WTC11 (cell line): Measurements from ENCODE around the gene DNAJC10.

Source experiments
- FOXK1 ChIP-seq: sonication (generic); formaldehyde crosslinking; IDR thresholded peaks from 2 replicates; pipeline ENCODE4 v1.8.0; 2022; ENCODE audit warnings: mild to moderate bottlenecking, moderate library complexity, missing genetic modification reagents
- ZBTB21 ChIP-seq: sonication (generic); formaldehyde crosslinking; IDR thresholded peaks from 2 replicates; pipeline ENCODE4 v1.8.1; 2023; ENCODE audit warnings: mild to moderate bottlenecking, missing genetic modification reagents, borderline replicate concordance
- TF ChIP-seq, protein P1 (sequence below): sonication (generic); formaldehyde crosslinking; IDR thresholded peaks from 2 replicates; pipeline ENCODE4 v1.8.0; 2022; ENCODE audit warnings: missing genetic modification reagents
- TF ChIP-seq, protein P2 (sequence below): fragments of 200-600 bp; IDR thresholded peaks from 2 replicates; pipeline ENCODE4 v1.8.0; 2022; ENCODE audit warnings: antibody characterized with exemption

DNA sequence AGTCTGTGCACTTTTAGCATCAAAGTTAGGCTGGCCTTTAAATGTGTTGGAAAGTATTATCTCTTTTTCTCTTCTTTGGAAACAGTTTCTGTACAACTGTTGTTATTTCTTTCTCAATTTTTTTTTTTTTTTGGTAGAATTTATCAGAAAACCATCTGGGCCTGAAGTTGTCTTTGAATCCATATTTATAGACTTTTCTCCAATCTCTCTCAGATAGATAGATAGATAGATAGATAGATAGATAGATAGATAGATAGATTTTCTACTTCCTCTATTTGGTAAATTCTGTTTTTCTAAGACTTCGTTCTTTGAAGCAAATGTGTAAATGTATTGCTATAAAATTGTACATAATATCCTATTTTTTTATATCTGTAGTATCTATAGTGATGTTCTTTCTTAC lies 17.5 kb downstream of the DNAJC10 start:
- TF ChIP-seq ZBTB21 (CRISPR knock-in tag) (no peak), FOXK1 (no peak)
- TF ChIP-seq, protein P1, sequence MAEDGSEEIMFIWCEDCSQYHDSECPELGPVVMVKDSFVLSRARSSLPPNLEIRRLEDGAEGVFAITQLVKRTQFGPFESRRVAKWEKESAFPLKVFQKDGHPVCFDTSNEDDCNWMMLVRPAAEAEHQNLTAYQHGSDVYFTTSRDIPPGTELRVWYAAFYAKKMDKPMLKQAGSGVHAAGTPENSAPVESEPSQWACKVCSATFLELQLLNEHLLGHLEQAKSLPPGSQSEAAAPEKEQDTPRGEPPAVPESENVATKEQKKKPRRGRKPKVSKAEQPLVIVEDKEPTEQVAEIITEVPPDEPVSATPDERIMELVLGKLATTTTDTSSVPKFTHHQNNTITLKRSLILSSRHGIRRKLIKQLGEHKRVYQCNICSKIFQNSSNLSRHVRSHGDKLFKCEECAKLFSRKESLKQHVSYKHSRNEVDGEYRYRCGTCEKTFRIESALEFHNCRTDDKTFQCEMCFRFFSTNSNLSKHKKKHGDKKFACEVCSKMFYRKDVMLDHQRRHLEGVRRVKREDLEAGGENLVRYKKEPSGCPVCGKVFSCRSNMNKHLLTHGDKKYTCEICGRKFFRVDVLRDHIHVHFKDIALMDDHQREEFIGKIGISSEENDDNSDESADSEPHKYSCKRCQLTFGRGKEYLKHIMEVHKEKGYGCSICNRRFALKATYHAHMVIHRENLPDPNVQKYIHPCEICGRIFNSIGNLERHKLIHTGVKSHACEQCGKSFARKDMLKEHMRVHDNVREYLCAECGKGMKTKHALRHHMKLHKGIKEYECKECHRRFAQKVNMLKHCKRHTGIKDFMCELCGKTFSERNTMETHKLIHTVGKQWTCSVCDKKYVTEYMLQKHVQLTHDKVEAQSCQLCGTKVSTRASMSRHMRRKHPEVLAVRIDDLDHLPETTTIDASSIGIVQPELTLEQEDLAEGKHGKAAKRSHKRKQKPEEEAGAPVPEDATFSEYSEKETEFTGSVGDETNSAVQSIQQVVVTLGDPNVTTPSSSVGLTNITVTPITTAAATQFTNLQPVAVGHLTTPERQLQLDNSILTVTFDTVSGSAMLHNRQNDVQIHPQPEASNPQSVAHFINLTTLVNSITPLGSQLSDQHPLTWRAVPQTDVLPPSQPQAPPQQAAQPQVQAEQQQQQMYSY (CRISPR knock-in tag), result no peak
- TF ChIP-seq, protein P2, sequence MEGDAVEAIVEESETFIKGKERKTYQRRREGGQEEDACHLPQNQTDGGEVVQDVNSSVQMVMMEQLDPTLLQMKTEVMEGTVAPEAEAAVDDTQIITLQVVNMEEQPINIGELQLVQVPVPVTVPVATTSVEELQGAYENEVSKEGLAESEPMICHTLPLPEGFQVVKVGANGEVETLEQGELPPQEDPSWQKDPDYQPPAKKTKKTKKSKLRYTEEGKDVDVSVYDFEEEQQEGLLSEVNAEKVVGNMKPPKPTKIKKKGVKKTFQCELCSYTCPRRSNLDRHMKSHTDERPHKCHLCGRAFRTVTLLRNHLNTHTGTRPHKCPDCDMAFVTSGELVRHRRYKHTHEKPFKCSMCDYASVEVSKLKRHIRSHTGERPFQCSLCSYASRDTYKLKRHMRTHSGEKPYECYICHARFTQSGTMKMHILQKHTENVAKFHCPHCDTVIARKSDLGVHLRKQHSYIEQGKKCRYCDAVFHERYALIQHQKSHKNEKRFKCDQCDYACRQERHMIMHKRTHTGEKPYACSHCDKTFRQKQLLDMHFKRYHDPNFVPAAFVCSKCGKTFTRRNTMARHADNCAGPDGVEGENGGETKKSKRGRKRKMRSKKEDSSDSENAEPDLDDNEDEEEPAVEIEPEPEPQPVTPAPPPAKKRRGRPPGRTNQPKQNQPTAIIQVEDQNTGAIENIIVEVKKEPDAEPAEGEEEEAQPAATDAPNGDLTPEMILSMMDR, result no peak
